ENCODE data around the gene SH3BP4. TPM values are rescaled to one million over a fixed set of nuclear protein-coding genes. Genes with fewer than 3 reads are reported as not detected.

SH3BP4 gene
- total and polyA plus RNA-seq, 10 of the 15 experiments (the other 5 are each of a cell fraction or from before 2014, with no cell fraction given), result 0.03 to 0.36 TPM; not detected in 8

DNA sequence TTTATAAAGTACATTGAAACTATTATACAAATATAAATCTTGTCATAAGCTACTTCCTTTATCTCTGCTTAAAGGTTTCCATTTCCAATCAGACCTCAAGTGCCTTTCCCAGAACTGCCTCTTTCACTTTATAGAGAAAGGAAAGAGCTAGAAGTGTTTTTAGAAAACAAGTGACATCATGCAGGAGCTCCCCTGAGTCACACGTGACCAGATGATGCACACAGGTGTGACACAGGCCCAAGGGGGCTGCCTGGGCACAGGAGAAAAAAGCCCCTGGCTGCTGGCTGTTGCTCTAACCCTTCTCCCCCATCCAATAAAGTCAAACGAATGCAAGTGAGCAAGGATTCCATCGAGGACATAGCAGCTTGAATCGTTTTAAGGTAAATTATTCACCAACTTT lies 21.4 kb upstream of the SH3BP4 start (continued):
- TF ChIP-seq RAD51 (IDR thresholded peaks at IDR 0.05), result no peak
- TF ChIP-seq POLR2A (IDR thresholded peaks at IDR 0.05; ENCODE audit: low read depth, low read length), result no peak

- ATAC-seq, result no peak
- Histone ChIP-seq H3K27me3 (replicated peaks in 1 of 2; ENCODE audit: control insufficient read depth in 2 of 2, insufficient read depth in 2 of 2, low read length in 1 of 2) (no peaks in the 10 kb centered on the region), H3K9ac (ENCODE audit: control insufficient read depth, insufficient read depth, low read length) (no peak overlapping the region), H3K9me3 (replicated peaks; ENCODE audit: control insufficient read depth, insufficient read depth, low read length) (no peaks in the 10 kb centered on the region), H3K4me1 (ENCODE audit: control insufficient read depth, insufficient read depth, low read length) (no peaks in the 10 kb centered on the region), H3K27ac (ENCODE audit: control insufficient read depth, insufficient read depth) (no peak overlapping the region), H3K4me2 (ENCODE audit: control insufficient read depth, insufficient read depth) (no peak overlapping the region), H3K79me2 (ENCODE audit: control insufficient read depth, insufficient read depth, low read length) (no peaks in the 10 kb centered on the region), H3K4me3 (no peak overlapping the region), H2AFZ (ENCODE audit: control insufficient read depth, low read depth, low read length) (no peak overlapping the region), H4K20me1 (ENCODE audit: control insufficient read depth, insufficient read depth) (no peaks in the 10 kb centered on the region), H3K36me3 (ENCODE audit: control insufficient read depth in 2 of 2, insufficient read depth in 2 of 2, low read length in 1 of 2) (no peaks in the 10 kb centered on the region)
- RAD21 ChIA-PET (ENCODE audit: unreplicated experiment), result no interaction called here
- BruUV-seq (replicated peaks), result no TSS peak
- WGBS (ENCODE audit: insufficient coverage, insufficient replicate concordance, low lambda C conversion rate, missing lambda C conversion rate), result 20% methylated on average over 2 of the region's 2 CpGs
- SMC1A ChIA-PET (ENCODE audit: uncharacterized antibody, unreplicated experiment), result no interaction called here
- CTCF ChIA-PET, result no interaction called here
- TF ChIP-seq RBBP5 (conservative IDR thresholded peaks at IDR 0.05) (no peak), CHD4 (IDR thresholded peaks at IDR 0.05) (no peak), NFXL1 (IDR thresholded peaks at IDR 0.05; ENCODE audit: borderline replicate concordance) (no peak), NBN (IDR thresholded peaks at IDR 0.05) (no peak), RELA (IDR thresholded peaks at IDR 0.05; ENCODE audit: borderline replicate concordance, partially characterized antibody) (no peak), ZBTB11 (CRISPR knock-in tag; IDR thresholded peaks at IDR 0.05) (no peak), POLR2AphosphoS2 (IDR thresholded peaks at IDR 0.05; ENCODE audit: low read depth, low read length) (no peak)
- in situ Hi-C loops (cut with MboI) (no loop called here), intact Hi-C loops (cut with micrococcal nuclease; ENCODE audit: unreplicated experiment) (no loop called here)
- DNase-seq (ENCODE audit: low read depth, low spot score), result no peak
- no peak for FAIRE-seq
- POLR2A ChIA-PET, result no interaction called here
These were observed 20.4 kb upstream of the SH3BP4 start for GRCh38 chr2:234931371-234931770.

Data from GM12878 (cell line).